ENCODE measurements around the gene HSD17B3.
"Not testable (repeated sequence)": the region's sequence is repeated elsewhere in the genome, so short reads cannot be mapped to it uniquely, and the experiment has no call there.

Gene HSD17B3

DNA sequence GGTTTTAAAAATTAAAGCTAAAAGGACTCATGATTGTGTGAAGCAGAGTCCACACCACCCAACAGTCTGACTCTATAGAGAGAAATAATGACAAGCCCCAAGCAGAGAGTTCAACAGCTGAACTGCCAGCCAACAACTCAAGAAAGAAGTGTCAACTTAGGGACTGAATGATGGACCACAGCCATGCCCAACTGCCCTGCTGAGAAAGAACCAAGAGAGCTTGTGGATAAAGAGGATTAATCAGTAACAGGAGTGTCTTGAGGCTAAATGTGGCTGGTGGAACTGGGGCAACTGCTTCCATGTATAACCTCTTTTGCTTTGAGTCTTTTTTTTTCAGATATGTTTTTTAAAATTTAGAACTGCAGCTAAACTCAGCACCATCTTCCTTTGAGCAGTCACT is 109.3 kb downstream of the HSD17B3 start:
- no peak for DNase-seq

GRCh38 chr9:96189995-96190394 is 112.0 kb downstream of the HSD17B3 start:
- no peak for DNase-seq

DNA sequence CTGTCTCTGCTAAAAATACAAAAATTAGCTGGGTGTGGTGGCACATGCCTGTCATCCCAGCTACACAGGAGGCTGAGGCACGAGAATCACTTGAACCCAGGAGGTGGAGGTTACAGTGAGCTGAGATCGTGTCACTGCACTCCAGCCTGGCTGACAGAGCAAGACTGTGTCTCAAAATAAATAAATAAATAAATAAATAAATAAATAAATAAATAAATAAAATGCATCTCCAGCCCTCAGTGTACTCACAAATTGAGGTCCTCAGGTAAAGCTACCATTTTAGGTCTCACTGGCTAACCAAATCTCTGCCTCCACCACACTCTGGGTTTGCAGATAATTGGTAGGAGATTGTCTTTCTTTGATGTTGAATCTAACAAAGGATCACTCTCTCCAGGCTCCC is 112.4 kb downstream of the HSD17B3 start:
- DNase-seq, result not testable (repeated sequence)

DNA sequence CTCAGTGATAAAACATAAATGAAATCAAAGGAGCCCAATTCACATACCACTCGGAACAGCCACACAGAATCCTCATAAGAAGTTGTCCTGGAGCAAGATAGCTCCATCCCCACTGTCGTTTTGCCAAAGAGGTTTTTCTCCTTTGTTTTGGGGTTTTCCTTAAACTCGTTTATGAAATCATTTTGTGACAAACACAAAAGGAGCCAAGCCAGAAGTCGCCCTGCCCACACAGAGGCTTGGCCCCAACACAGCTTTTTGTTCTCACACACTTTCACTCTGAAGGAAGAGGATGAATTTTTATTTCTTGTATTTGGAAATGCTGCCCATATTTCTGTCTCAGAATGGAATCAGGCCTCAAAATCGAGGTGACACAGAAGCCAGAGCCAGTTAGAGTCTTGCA is 113.4 kb downstream of the HSD17B3 start:
- DNase-seq, result no peak

DNA sequence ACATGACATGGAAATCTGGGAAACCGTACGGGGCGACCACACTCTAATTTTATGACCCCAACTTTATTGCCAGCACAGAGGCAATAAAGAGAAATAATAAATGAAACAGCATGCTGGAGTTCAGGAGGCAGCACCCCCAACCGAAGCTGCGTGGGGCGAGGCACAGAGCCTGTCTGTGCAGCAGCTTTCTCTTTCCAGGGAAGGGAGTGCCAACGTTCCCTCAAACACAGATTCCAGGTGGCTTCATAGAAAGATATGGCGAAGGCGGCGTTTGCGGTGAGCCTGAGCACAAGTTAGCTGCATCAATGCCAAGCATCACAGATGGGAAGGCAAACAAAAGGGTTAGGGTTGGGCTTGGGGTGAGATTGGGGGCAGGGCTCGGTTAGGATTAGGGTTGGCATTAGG is 114.8 kb downstream of the HSD17B3 start:
- DNase-seq, result no peak

DNA sequence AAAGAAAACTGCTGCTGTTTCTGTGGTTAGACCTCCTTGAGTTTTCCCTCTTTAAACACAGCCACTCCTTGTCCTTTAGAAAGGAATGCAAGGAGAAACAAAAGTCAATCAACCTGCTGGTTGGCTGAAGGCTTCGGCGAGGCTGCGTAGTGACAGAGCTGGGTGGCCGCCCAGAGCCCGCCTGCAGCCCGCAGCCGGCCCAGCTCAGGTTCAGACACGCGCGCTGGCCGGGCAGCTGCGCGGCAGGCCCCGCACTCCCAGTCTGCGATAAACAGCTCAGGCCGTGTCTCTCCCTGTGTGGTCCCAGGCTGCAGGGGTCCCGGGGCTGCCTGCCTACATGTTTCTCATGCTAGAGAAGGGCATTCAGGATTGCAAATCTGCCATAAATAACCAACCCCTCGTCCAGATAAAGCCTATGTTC is 115.4 kb downstream of the HSD17B3 start:
- no peak for DNase-seq

DNA sequence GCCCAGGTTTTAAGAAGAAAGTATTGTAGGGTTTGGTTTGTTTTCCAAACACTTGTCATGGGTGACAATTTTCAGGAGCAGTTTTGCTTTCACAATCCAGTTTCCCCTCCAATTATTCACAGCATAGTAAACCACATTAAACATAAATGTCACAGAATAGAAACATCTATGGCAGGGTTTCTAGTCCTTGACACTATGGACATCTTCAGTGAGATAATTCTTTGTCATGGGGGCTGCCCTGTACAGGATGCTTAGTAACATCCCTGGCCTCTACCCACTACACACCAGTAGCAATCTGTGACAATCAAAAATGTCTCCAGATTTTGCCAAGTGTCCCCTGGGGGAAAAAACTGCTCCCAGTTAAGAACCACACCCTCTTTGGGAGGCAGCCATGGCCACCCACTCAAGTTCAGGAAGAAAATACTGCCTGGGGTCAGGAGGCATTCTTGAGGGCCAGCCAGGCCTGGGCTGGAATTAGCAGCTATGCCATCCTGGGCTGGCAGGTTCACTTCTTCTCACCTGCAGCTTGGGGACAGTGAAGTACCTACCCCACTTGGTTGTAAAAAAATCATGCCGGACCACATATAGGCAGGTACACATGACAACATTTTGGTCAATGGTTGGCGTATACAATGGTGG is 116.3 kb downstream of the HSD17B3 start:
- no peak for DNase-seq
